Mucosa of rectum (tissue), 2 donors: Measurements from ENCODE around the gene CCDC201.
"Not testable (repeated sequence)": the region's sequence is repeated elsewhere in the genome, so short reads cannot be mapped to it uniquely, and the experiment has no call there.

Experiments used
- H3K27ac ChIP-seq, 2 donors: one replicate each; pipeline ENCODE4 v1.7.0; 2013; ENCODE audit warnings: inconsistent platforms in 2 of 2, low read depth in 2 of 2, low read length in 2 of 2
- H3K27me3 ChIP-seq, 2 donors: one replicate each; pipeline ENCODE4 v1.7.0; 2013; ENCODE audit warnings: low read length in 2 of 2; ENCODE audit not compliant: control insufficient read depth in 2 of 2, insufficient read depth in 2 of 2
- H3K36me3 ChIP-seq, 2 donors: one replicate each; pipeline ENCODE4 v1.7.0; 2013; ENCODE audit warnings: low read length in 2 of 2; ENCODE audit not compliant: control insufficient read depth in 2 of 2, insufficient read depth in 2 of 2
- H3K4me1 ChIP-seq, 2 donors: one replicate each; pipeline ENCODE4 v1.7.0; 2013; ENCODE audit warnings: low read length in 2 of 2, mild to moderate bottlenecking in 1 of 2; ENCODE audit not compliant: control insufficient read depth in 2 of 2, insufficient read depth in 2 of 2
- H3K4me3 ChIP-seq, 2 donors: one replicate each; pipeline ENCODE4 v1.7.0; 2013; ENCODE audit warnings: low read length in 2 of 2
- H3K9ac ChIP-seq, 2 donors: one replicate each; pipeline ENCODE4 v1.7.0; 2013; ENCODE audit warnings: low read length in 2 of 2, low read depth in 1 of 2, mild to moderate bottlenecking in 1 of 2
- H3K9me3 ChIP-seq, 2 donors: one replicate each; pipeline ENCODE4 v1.7.0; 2013; ENCODE audit warnings: low read length in 2 of 2; ENCODE audit not compliant: control insufficient read depth in 2 of 2
- donor health status: healthy.
- donor health status: Normal muscosa, but diverticular disease.

CCDC201 gene

DNA sequence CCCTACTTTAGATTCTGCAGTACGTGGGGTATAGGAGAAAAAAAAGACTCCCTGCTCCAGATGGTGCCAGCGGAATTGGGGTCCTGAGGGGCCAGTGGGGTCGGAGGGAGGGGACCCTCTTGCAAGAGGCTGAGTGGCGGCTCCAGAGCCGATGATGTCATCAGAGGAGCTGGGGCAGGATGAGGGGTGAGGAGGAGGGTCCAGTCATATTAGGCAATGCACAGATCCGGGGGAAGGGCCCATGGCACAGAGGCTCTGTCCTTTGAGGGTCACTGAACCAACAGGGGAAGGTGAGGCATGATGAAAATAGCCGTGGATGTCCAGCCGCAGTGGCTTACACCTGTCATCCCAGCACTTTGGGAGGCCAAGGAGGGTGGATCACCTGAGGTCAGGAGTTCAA is 19.4 kb downstream of the CCDC201 start:
- not testable (repeated sequence) for H3K27me3 ChIP-seq, H3K4me3 ChIP-seq, H3K9me3 ChIP-seq, H3K36me3 ChIP-seq, H3K27ac ChIP-seq, H3K9ac ChIP-seq, H3K4me1 ChIP-seq

DNA sequence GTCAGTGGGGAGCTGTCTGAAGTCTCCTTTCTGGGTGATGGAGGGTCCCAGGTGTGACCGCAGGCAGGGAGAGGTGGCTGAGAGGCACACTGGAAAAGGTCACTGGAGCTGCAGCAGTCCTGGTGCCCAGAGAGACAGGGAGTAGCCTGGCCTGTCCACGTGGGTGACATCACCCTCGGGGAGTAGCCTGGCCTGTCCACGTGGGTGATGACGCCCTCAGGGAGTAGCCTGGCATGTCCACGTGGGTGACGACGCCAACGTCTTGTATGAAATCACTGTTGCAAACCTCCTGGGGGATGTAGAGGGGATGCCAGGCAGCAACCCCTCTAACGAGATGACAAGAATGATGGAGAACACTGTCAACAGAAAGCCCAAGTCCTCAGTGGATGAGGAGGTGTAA is 19.9 kb downstream of the CCDC201 start:
- H3K4me1 ChIP-seq, H3K27me3 ChIP-seq, H3K36me3 ChIP-seq, H3K9ac ChIP-seq, H3K4me3 ChIP-seq, H3K27ac ChIP-seq, H3K9me3 ChIP-seq: not testable (repeated sequence)

DNA sequence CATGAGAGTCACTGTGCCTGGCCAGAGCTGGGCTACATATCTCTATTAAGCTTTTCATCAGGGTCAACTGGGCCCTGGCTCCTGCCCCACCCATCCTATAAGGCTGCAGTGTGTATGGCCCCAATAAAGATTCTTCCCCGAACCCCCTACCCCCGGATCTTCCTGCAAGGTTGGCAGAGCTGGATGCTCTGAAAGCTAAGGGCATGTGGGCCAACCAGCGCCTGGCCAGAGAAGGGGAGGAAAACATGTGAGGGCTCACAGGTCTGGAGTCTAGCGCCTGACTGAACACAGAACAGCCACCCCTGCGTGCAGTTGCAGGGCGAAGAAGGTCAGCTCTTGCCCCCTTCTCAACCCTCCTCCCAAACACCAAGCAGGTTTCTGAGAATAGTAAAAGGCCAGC is 24.1 kb downstream of the CCDC201 start:
- H3K9me3 ChIP-seq, H3K4me1 ChIP-seq, H3K36me3 ChIP-seq, H3K4me3 ChIP-seq, H3K27me3 ChIP-seq, H3K9ac ChIP-seq, H3K27ac ChIP-seq: not testable (repeated sequence)

DNA sequence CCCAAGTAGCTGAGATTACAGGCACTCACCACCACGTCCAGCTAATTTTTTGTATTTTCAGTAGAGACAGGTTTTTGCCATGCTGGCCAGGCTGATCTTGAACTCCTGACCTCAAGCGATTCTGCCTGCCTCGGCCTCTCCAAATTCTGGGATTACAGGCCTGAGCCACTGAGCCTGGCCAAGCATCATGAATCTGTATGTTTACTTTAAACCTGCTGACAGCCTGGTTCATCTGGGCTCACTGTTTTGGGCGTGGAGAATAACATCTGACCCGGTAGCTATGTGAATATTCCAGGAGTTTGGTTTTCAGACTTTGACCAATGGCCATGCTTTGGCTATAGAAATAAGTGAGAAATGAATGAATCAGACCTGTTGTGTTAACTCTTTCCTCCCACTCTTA is 26.3 kb downstream of the CCDC201 start:
- H3K9me3 ChIP-seq, H3K27me3 ChIP-seq, H3K27ac ChIP-seq, H3K4me3 ChIP-seq, H3K36me3 ChIP-seq, H3K9ac ChIP-seq, H3K4me1 ChIP-seq: not testable (repeated sequence)

DNA sequence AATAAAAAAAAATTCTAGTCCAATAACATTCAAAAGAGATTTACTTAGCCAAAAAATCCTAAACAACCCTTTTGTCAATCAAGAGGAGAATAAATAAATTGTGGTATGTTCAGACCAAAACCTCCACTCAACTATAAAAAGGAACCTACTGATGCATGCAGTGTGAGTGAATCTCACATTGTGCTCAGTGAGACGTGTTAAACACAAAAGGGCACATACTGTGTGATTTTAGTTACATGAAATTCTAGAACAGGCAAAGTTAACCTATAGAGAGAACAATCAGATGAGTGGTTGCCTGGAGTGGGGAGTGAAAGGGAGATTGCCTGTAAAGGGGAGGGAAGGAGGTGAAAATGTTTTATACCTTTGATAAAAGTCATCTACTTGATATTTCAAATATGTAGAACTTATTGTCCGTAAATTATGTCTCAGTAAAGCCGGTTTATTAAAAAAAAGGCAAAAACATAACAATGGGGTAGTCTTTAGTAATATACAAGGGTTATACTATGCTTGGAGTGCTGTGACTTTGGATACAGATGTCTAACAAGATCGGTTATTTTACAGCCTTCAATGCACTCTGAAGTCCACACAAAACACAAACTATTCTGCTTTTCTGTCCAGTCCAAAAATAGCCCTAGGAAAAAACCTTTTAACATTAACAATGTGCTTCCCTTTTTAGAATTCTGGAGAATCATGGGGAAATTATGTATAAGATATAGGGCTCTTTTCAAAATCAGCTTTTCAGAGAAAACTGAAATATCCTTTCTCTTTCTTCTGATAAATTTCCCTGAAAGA is 30.8 kb downstream of the CCDC201 start:
- H3K4me1 ChIP-seq, H3K36me3 ChIP-seq, H3K27ac ChIP-seq, H3K4me3 ChIP-seq, H3K9me3 ChIP-seq, H3K27me3 ChIP-seq, H3K9ac ChIP-seq: not testable (repeated sequence)

DNA sequence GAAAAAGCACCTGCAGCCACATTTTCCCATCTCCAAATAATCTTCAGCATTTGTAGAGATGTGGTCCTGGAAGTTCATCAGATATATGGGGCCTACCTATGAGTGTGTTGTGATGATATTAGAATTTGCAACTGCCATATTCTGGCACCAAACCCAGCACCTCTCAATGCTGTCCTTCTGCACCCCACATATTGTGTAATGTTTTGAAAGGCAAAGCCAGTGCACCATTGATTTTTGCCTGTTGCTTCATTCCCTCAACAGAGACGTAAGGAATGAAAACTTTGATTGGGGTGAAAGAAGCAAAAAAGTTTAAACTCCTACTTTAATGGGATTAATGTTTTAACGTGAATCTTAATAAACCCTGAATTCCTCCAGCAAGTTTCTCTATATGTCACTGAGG is 34.0 kb downstream of the CCDC201 start:
- H3K4me3 ChIP-seq, H3K4me1 ChIP-seq, H3K9ac ChIP-seq, H3K9me3 ChIP-seq, H3K27me3 ChIP-seq, H3K36me3 ChIP-seq, H3K27ac ChIP-seq: not testable (repeated sequence)

DNA sequence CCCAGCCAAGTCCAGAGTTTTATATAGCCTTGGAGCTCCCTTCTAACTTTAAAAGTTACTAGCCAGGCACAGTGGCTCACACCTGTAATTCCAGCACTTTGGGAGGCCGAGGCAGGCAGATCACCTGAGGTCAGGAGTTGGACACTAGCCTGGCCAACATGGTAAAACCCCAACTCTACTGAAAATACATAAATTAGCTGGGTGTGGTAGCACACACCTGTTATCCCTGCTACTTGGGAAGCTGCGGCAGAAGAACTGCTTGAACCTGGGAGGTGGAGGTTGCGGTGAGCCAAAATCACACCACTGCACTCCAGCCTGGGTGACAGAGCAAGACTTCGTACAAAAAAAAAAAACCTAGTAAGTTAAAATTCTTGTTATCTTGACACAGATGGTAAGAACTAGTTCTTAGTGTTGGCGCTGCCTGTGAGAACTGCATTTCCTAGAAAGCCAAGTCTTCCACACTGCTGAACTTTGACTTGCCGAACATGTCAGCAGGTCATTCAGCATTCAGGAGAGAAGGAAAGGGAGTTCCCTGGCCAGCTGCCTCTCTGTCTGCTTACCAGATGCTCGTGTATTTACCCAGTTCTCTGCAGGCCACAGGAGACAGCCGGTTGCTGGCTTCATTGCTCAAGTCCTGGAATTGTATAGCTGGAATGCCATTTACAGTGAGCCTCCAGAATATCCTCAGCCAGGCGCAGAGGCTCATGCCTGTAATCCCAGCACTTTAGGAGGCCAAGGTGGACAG is 40.3 kb downstream of the CCDC201 start:
- not testable (repeated sequence) for H3K4me1 ChIP-seq, H3K36me3 ChIP-seq, H3K9ac ChIP-seq, H3K4me3 ChIP-seq, H3K27me3 ChIP-seq, H3K9me3 ChIP-seq, H3K27ac ChIP-seq

DNA sequence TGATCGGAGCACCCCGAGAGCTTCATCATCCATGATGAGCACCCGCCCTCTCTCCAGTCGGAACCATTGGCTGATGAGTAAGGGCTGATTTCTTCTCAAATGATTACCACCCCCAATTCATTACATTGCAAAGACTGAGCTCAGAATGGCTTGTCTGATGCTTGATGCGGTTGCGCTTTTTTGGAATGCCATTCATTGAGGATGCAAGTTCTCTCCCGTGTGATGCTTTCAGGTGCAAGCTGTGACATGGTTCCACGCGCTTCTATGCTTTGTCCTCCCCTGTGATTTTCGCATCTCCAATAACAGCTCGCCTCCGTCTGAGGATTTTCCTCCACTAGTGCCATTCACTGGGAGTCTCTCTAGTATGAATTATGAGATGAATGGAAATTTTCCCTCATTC is 43.0 kb downstream of the CCDC201 start:
- not testable (repeated sequence) for H3K27ac ChIP-seq, H3K27me3 ChIP-seq, H3K4me3 ChIP-seq, H3K9me3 ChIP-seq, H3K9ac ChIP-seq, H3K36me3 ChIP-seq, H3K4me1 ChIP-seq

DNA sequence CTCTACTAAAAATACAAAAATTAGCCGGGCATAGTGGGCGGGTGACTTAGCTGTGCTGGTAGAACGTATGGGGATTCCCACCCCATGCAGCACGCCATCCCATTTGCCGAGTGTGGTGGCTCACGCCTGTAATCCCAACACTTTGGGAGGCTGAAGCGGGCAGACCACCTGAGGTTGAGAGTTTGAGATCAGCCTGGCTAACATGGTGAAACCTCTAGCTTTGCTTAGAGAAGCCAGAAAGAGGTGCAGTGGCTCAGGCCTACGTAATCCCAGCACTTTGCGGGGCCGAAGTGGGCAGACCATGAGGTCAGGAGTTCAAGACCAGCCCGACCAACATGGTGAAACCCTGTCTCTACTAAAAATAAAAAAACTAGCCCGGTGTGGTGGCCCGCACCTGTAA is 45.2 kb downstream of the CCDC201 start:
- H3K9me3 ChIP-seq, H3K4me1 ChIP-seq, H3K36me3 ChIP-seq, H3K27ac ChIP-seq, H3K4me3 ChIP-seq, H3K27me3 ChIP-seq, H3K9ac ChIP-seq: not testable (repeated sequence)

DNA sequence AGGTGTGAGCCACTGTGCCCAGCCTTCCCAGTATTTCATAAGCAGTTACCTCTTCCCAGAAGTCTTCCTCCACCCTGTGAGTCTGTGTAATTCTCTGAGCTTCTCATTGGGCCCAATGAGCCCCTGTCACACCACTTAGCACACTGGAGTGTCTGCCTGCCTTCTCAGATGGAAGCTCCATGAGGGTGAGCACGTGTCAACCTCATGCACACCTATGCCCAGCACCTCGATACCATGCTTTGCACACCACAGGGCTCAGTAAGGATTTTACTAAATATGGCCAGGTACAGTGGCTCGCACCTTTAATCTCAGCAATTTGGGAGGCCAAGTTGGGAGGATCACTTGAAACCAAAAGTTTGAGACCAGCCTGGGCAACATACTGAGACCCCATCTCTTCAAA is 46.3 kb downstream of the CCDC201 start:
- not testable (repeated sequence) for H3K27me3 ChIP-seq, H3K27ac ChIP-seq, H3K4me1 ChIP-seq, H3K9ac ChIP-seq, H3K9me3 ChIP-seq, H3K4me3 ChIP-seq, H3K36me3 ChIP-seq
